Dermis microvascular lymphatic vessel endothelial cell (primary cell): ENCODE results near the gene MTHFD2L. TPM values are rescaled to one million over a fixed set of nuclear protein-coding genes. Genes with fewer than 3 reads are reported as not detected.
A peak's percentile ranks its signal among the peaks of the same experiment; 100 is the strongest.
"Not testable (repeated sequence)": the region's sequence is repeated elsewhere in the genome, so short reads cannot be mapped to it uniquely, and the experiment has no call there.

Source experiments
- DNase-seq, 2 donors: peaks; one replicate each; pipeline versions ENCODE4 v3.0.0 to v3.0.0-alpha.2; 2010; ENCODE audit warnings: low read depth in 2 of 2
- total RNA-seq: library from RNA; depleted of rRNA; stranded (reverse); fragments of >200 nt; gene quantifications from 2 replicates; pipeline ENCODE4 v1.2.1, GENCODE V29; 2014

MTHFD2L gene
- total RNA-seq, 1 donor from 2014 or later: 13.2 TPM

DNA sequence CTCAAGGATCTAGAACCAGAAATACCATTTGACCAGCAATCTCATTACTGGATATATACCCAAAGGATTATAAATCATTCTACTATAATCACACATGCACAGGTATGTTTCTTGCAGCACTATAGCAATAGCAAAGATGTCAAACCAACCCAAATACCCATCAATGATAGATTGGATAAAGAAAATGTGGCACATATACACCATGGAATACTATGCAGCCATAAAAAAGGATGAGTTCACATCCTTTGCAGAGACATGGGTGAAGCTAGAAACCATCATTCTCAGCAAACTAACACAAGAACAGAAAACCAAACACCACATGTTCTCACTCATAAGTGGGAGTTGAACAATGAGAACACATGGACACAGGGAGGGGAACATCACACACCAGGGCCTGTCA is 25.7 kb upstream of the MTHFD2L start:
- DNase-seq: not testable (repeated sequence)

- no peak for DNase-seq
These were observed 25.0 kb upstream of the MTHFD2L start for GRCh38 chr4:74132944-74133343.

GRCh38 chr4:74133786-74134499 is 24.0 kb upstream of the MTHFD2L start:
- peak; percentile 83 to 85 for DNase-seq

- DNase-seq: no peak
These were observed 23.4 kb upstream of the MTHFD2L start for GRCh38 chr4:74134500-74134852.

DNA sequence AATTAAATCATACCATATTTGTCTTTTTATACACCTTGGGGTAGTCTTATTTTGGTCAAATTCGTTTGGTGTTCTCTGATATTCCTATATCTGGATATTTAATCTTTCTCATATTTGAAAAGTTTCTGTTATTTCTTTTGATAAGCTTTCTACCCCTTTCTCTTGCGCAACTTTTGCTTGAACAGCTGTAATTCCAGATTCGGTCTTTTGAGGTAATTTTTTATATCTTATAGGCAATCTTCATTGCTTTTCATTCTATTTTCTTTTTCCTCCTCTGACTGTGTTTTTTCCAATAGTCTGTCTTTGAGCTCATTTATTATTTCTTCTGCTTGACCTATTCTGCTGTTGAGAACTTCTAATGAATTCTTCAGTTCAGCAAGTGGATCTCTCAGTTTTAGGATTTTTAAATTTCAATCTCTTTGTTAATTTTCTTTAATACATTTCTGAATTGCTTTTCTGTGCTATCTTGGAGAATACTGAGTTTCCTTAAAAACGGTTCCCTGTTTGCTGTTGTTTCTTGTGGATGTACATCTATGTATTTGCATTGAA is 11.3 kb upstream of the MTHFD2L start:
- DNase-seq: no peak

DNA sequence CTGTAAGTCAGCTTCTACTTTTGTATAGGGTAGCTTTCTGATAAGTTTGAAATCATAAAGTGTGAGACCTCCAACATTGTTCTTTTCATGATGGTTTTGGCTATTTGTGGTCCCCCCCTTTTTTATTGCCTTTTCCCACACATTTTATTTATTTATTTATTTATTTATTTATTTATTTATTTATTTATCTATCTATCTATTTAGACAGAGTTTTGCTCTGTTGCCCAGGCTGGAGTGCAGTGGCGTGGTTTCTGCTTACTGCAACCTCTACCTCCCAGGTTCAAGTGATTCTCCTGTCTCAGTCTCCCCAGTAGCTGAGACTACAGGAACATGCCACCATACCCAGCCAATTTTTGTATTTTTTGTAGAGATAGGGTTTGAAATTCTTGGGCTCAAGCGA is 9.7 kb upstream of the MTHFD2L start:
- DNase-seq: no peak

- DNase-seq: no peak
These were observed 5.1 kb upstream of the MTHFD2L start for GRCh38 chr4:74152836-74153235.

GRCh38 chr4:74156521-74156920 is 1.4 kb upstream of the MTHFD2L start:
- DNase-seq: peak in 1 of 2 donors; percentile 7

GRCh38 chr4:74157154-74157553 is 764 bp upstream of the MTHFD2L start:
- DNase-seq: peak in 1 of 2 donors; percentile 87

DNA sequence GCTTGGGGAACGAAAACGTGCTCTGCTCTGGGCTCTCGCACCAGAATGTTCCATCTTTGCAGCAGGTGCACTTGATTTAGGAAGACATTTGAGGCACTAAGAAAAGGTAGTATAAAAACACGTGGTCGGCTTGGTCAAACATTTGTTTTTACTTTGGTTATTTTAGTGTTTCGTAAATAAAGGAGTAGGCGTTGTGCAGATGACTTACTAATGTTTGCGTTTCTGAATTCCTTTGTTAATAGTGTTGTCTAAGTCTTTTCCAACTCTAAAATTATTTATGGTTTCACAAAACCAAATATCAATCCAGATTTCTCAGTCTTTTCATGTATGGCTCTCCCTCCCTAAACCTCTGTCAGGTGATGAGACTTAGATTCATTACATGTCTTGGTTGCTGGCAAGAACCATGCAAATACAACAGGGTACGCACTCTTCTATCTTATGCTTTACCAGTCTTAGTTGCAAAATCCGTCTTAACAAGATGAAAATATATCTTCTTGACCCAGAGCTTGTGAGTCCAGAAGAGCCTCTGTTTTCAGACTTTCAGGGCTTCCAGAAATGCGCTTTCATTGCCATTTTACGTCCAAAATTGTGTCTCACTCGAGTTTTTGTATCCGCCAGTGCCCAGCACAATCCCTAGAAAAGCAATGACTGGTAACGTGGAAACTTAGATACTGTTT is 686 bp downstream of the MTHFD2L start:
- DNase-seq: peak in 1 of 2 donors; percentile 12

DNA sequence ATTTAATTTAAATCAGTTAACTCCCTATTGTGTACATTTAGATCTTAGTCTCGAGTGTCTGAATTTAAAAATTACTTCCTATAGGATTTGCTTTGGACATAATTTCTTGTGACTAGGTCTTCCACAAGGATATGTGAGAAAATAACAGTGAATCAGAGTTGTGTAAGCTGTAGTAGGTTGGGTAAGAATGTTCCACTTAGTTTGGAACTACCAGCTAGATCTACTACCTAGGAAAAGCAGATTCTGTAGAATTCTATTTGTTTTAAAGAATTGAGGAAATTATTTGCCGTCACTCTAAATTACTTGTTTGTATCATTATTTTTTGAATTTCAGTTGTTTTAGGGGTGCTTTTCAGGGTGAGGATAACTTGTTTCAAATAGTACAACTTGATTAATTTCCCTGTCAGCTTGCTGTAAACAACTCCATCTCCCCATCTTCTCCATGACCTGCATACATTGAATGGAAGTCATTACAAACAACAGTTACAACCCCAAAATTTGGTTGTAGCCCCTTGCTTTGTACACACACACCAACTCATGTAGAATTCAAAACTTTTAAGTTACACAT is 1.3 kb downstream of the MTHFD2L start:
- no peak for DNase-seq

DNA sequence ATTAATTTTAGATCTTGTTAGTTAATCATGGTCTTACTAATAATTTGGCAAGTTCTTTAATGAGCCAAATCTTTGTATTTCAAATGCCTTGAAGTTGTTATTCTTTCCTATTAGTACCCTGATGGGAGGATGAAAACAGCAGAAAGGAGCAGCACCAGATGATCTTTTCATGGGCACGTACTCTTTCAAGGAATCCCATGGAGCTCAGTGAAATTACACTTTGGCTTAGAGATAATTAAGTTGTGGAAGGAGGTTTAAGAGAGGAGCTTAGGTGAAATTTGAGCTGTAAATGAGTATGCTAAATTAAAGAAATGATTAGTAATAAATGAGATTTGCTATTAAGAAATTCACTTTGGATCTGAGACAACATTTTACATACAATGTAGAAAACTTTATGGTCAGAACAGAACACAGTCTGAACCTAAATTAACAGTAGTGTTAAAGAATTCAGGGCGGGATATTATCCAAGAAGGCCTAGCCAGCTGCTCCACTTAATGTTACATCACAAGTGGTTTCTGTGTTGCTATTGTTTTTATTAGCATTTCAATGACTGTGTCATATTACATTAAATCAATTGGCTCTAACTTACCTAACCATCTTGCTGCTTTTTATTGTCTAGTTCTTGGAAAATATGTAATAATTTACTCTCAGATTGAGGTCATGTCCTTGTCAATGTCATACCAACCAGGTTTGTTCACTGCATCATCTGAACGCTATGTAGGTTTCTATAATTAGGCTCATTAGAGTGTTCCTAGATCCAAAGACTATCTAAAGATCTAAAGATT is 3.9 kb downstream of the MTHFD2L start:
- no peak for DNase-seq

DNA sequence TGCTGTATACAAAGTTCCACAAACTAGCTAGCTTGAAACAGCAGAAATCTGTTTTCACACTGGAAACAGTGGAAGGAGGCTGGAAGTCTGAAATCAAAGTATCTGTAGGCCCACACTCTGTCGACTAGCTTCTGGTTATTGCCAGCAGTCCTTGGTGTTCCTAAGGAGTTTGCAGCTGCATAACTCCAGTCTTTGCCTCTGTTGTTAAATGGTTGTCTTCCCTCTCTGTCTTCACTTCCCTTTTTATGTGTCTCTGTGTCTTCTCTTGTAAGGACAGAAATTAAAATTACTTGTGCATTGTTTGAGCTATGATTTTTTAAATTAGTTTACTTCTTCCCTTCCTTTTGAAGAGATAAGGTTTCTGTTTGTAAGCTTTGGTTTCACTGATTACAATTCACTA is 8.2 kb downstream of the MTHFD2L start:
- no peak for DNase-seq

GRCh38 chr4:74166818-74167217 is 8.9 kb downstream of the MTHFD2L start:
- DNase-seq: no peak

DNA sequence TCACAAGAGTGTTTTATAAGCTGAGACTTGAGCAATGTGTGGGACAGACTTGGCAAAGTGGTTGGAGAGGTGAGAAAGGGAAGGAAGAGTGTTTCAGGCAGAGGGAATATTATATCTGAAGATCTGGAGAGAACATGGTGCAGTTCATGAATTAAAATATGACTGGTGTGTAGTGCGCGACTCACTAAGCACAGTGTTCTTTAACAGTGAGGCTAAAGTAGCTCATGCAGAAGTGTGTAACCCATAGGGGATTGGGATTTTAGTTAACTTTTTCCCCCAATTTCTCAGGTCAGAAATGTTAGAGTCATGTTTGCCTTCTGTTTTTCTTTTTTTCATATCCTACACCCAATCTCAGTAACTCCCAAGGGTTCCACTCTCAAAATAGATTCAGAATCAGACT is 9.7 kb downstream of the MTHFD2L start:
- DNase-seq: no peak

- DNase-seq: no peak
These were observed 10.9 kb downstream of the MTHFD2L start for GRCh38 chr4:74168841-74169240.

DNA sequence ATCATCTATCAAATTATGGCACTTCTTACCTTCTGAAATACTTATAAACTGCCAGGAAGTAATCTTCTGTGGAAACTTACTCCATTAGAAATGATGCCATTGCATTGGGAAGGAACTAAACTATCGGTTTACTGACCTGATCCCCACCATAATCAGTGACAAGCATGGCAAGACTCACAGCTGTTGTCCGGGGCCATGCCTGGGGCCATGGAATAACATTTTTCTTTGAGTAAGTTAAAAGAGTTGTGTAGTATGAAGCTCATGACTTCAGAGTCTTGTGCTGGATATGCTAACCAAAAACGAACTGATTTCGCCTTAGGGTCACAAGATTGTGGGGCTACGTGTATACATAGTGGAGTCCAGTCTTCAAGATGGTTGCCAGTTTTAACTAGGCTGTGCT is 15.4 kb downstream of the MTHFD2L start:
- DNase-seq: no peak

DNA sequence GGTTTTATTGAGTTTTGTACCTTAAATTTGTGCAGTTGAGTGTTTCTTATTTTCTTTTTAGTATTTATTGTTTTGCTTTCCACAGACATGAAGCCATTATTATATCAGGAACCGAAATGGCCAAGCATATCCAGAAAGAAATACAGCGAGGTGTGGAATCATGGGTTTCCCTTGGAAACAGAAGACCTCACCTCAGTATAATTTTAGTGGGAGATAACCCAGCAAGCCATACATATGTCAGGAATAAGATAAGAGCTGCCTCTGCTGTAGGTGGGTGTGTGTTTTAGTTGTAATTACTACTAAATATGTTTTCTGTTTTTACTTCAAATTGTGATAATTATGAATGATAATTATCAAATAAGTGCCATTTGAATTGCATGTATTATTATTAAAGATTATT is 16.5 kb downstream of the MTHFD2L start:
- DNase-seq: no peak

GRCh38 chr4:74174941-74175340 is 17.0 kb downstream of the MTHFD2L start:
- DNase-seq: peak; percentile 79 to 87

DNA sequence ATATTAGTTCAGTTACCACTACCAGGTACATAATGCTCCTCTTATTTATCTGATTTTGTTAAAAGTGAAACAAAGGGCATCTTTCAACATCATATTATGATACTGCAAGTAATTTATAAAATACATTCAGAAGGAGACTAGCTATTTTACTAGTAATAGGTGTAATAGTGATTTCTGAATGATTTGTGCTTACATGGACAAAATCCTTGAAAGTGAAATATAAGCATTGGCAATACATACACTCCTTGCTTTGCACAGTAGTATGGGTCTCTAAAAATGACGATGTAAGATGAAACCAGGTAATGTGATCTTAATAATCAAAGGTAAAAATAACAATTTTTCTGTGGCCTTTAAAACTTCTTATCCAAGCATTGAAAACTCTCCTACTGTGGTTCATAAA is 17.5 kb downstream of the MTHFD2L start:
- DNase-seq: no peak

DNA sequence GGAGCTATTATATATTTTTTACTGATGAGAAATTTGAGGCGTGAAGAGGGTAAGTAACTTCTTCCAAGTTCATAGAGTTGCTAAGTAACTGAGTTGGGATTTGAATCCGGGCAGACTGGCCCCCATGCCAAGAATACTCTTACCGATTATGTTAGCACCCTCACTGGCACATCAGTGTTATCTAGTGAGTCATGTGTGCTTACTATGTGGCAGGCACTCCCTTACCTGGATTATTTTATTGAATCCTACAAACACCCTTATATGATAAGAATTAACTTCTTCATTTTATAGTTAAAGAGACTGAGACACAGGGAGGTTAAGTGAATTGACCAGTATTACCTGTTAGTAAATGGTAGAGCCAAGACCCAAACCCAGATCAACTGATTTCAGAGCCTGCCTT is 20.9 kb downstream of the MTHFD2L start:
- no peak for DNase-seq

DNA sequence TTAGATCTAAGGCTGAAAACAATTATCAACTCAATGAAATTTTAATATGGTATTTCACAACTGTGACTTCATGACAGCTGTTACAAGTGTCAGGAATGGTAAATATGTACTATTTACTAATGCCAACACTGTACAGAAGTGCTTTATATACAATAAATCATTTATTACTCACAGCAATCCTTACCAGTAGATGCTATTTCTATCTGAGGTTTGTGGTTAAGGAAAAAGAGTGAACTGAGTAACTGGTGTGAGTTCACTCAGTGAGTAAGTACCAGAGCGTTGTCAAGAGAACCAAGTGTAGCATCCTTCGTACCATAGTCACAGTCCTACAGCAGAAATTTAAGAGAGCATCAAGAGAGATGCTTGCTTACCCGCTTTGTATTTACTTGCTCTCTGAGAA is 23.3 kb downstream of the MTHFD2L start:
- DNase-seq: no peak
